GM12878 (cell line): Measurements from ENCODE around the gene FAS.

ENCODE experiments used
- EZH2 ChIP-seq: IDR thresholded peaks from 2 replicates; pipeline ENCODE4 v1.6.1; 2012; ENCODE audit warnings: low read depth, mild to moderate bottlenecking, control low read depth, inconsistent platforms, low read length, borderline replicate concordance; ENCODE audit not compliant: control insufficient read depth
- NBN ChIP-seq: fragments of 450-650 bp; IDR thresholded peaks from 2 replicates; pipeline ENCODE4 v1.6.1; 2016
- NRF1 ChIP-seq: conservative IDR thresholded peaks from 2 replicates; pipeline ENCODE4 v1.6.1; 2011; ENCODE audit warnings: mild to moderate bottlenecking, low read depth, low read length, improper control_type of control experiment
- POLR2A ChIP-seq: IDR thresholded peaks from 2 replicates; pipeline ENCODE4 v1.6.1; 2011; ENCODE audit warnings: low read depth, mild to moderate bottlenecking, low read length
- SMAD1 ChIP-seq: fragments of 450-650 bp; IDR thresholded peaks from 2 replicates; pipeline ENCODE4 v1.6.1; 2018; ENCODE audit warnings: mild to moderate bottlenecking, low read depth; ENCODE audit not compliant: partially characterized antibody
- SMC3 ChIP-seq: IDR thresholded peaks from 2 replicates; pipeline ENCODE4 v1.6.1; 2011; ENCODE audit warnings: low read length, improper control_type of control experiment, borderline replicate concordance
- TF ChIP-seq, protein P1 (sequence below), 3 experiments: IDR thresholded peaks in 2 of 3; conservative IDR thresholded peaks in 1 of 3; 2 replicates each; pipeline ENCODE4 v1.5.1; 2011; ENCODE audit warnings: low read depth in 3 of 3, low read length in 3 of 3, mild to moderate bottlenecking in 3 of 3, control low read depth in 2 of 3, moderate library complexity in 2 of 3, inconsistent platforms in 1 of 3, mixed read lengths in 1 of 3; ENCODE audit not compliant: control insufficient read depth in 2 of 3, insufficient read depth in 1 of 3; ENCODE audit errors: extremely low read depth in 1 of 3

DNA sequence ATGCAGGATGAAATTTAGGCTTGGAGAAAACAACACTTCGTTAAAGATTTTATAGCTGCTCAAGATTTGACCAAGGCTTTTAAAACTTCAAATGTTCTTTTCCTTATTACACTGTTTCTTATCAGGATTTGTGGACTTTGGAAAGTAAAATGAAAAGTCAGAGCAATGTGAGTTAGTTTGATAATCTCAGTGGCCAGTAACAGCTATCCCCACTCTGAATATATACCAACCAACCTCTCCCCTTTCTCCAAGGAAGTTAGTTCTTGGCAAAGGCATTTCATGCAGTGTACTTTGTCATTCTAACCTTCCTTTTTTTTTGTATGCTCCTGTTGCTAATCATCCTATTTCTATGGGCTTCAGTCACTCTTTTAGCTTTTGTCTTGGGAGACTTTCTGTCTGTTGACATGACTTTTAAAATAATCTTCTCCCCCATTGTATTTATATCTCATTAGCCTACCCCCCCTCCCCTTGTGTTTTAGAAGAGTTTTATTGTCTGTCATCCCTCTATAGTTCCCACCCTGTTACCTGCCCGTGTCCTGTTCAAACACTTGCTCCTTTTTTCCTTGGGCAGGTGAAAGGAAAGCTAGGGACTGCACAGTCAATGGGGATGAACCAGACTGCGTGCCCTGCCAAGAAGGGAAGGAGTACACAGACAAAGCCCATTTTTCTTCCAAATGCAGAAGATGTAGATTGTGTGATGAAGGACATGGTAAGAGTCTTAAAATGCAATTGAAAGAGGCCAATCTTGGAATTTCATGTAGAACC, 16.7 kb downstream of the FAS start:
- TF ChIP-seq, protein P1, sequence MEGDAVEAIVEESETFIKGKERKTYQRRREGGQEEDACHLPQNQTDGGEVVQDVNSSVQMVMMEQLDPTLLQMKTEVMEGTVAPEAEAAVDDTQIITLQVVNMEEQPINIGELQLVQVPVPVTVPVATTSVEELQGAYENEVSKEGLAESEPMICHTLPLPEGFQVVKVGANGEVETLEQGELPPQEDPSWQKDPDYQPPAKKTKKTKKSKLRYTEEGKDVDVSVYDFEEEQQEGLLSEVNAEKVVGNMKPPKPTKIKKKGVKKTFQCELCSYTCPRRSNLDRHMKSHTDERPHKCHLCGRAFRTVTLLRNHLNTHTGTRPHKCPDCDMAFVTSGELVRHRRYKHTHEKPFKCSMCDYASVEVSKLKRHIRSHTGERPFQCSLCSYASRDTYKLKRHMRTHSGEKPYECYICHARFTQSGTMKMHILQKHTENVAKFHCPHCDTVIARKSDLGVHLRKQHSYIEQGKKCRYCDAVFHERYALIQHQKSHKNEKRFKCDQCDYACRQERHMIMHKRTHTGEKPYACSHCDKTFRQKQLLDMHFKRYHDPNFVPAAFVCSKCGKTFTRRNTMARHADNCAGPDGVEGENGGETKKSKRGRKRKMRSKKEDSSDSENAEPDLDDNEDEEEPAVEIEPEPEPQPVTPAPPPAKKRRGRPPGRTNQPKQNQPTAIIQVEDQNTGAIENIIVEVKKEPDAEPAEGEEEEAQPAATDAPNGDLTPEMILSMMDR (IDR thresholded peaks at IDR 0.05 in 2 of 3, conservative IDR thresholded peaks at IDR 0.05 in 1 of 3; ENCODE audit: control insufficient read depth in 2 of 3, extremely low read depth in 1 of 3, insufficient read depth in 1 of 3, low read depth in 3 of 3, low read length in 3 of 3), result no peak
- TF ChIP-seq NBN (no peak), SMC3 (no peak), POLR2A (no peak), SMAD1 (no peak), EZH2 (no peak), NRF1 (no peak)
